IPS-20b (cell line): ENCODE measurements around the gene SPESP1.

Source experiments
- H3K27ac ChIP-seq: one replicate; pipeline ENCODE4 v1.5.1; 2013; ENCODE audit warnings: low read length
- H3K27me3 ChIP-seq: 2 replicates; pipeline ENCODE4 v1.6.1; 2013; ENCODE audit warnings: mild to moderate bottlenecking, low read length, inconsistent platforms; ENCODE audit not compliant: insufficient read depth
- H3K36me3 ChIP-seq: 2 replicates; pipeline ENCODE4 v1.6.1; 2013; ENCODE audit warnings: low read depth, mild to moderate bottlenecking, inconsistent platforms, low read length, moderate library complexity; ENCODE audit not compliant: insufficient read depth
- H3K4me1 ChIP-seq: 2 replicates; pipeline ENCODE4 v1.6.1; 2013; ENCODE audit warnings: mild to moderate bottlenecking, control low read depth, inconsistent platforms, low read length, moderate library complexity; ENCODE audit not compliant: insufficient read depth
- H3K4me3 ChIP-seq: 2 replicates; pipeline ENCODE4 v1.5.1; 2013; ENCODE audit warnings: mild to moderate bottlenecking, low read length, inconsistent platforms
- H3K9ac ChIP-seq: 2 replicates; pipeline ENCODE4 v1.6.1; 2013; ENCODE audit warnings: low read depth, mild to moderate bottlenecking, inconsistent platforms, low read length, moderate library complexity
- H3K9me3 ChIP-seq: 2 replicates; pipeline ENCODE4 v1.6.1; 2013; ENCODE audit warnings: mild to moderate bottlenecking, low read depth, low read length, inconsistent platforms; ENCODE audit not compliant: insufficient read depth

SPESP1 gene

DNA sequence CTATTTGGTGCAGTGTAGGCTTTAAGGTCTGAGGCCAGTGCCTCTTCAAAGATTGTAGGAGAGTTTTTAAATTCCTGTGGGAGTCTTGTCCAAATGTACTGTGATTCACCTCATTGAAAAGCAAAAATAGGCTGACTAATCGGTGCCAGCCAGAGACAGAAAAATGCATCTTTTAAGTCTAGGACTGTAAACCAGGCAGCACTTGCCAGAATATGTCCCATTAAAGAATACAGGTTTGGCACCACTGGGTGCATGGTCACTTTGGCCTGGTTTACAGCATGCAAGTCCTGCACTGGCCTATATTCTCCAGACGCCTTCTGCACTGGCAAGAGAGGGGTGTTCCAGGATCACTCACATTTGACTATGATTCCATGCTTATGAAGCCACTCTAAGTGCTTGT lies 63.8 kb downstream of the SPESP1 start:
- H3K36me3 ChIP-seq = no peaks in the 10 kb centered on the region
- no peak overlapping the region for H3K4me3 ChIP-seq
- H3K9me3 ChIP-seq = no peaks in the 10 kb centered on the region
- no peak overlapping the region for H3K27ac ChIP-seq
- peaks cover 19% of the 10 kb centered on the region for H3K4me1 ChIP-seq
- H3K9ac ChIP-seq = no peak overlapping the region
- H3K27me3 ChIP-seq = no peaks in the 10 kb centered on the region

DNA sequence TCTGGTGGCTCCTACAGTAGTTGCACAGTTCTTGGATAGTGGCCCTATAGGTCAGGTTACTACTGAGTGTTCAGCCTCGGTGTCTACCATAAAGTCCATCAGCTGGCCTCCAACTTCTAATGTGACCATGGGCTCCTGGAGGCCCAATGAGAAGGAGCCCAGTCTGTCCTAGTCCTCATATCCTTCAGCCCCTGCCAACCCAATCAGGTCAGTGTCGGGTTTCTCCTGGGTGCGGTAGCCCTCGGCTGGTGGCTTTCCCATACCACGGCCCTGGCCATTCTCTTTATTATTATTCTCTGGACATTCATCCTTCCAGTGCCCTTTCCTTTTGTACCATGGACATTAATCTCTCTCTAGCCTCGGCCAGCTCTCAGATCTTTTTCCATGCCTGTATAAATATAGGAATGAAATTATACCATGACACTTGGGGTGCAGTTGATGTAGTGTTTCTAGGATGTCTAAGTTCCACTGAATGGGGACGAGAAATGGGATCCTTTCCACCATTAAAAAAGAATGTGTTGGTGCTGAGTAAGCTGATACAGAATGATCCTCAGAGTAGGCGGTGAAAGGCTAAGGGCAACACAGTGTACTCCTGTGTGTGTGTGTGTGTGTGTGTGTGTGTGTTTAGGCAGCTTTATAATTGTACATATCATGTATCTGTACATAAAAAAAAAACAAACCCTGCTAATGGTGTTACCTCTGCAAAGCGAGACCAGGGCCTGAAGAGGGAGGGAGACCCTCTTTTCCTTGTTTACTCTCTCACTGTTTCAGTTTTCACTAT lies 64.8 kb downstream of the SPESP1 start:
- Histone ChIP-seq H3K4me3 (no peak overlapping the region), H3K27me3 (no peaks in the 10 kb centered on the region), H3K4me1 (peaks cover 14% of the 10 kb centered on the region), H3K27ac (no peak overlapping the region), H3K9me3 (no peaks in the 10 kb centered on the region), H3K36me3 (no peaks in the 10 kb centered on the region), H3K9ac (no peak overlapping the region)
